A549 (cell line): ENCODE measurements around the gene ROPN1B.

Source experiments
- KDM1A ChIP-seq: fragments of 200-600 bp; sonication (generic); IDR thresholded peaks from 2 replicates; pipeline ENCODE4 v1.6.1; 2016; ENCODE audit warnings: low read depth, mild to moderate bottlenecking
- MAFK ChIP-seq: fragments of 450-650 bp; IDR thresholded peaks from 2 replicates; pipeline ENCODE4 v1.6.1; 2014; ENCODE audit not compliant: partially characterized antibody
- POLR2A ChIP-seq: IDR thresholded peaks from 2 replicates; pipeline ENCODE4 v1.6.1; 2012; ENCODE audit warnings: mild to moderate bottlenecking, low read length

- TF ChIP-seq POLR2A (no peak), MAFK (no peak), KDM1A (no peak)
Observed at GRCh38 chr3:126031981-126032471, 63.0 kb downstream of the ROPN1B start.
